ENCODE results near the gene MTHFD2L.
"Not testable (repeated sequence)": the region's sequence is repeated elsewhere in the genome, so short reads cannot be mapped to it uniquely, and the experiment has no call there.

MTHFD2L gene

GRCh38 chr4:74334636-74335035 lies 176.7 kb downstream of the MTHFD2L start:
- DNase-seq (ENCODE audit: low read depth, low spot score), result no peak

- DNase-seq (ENCODE audit: low read depth, low spot score), result no peak
Observed at GRCh38 chr4:74335341-74336021, 177.6 kb downstream of the MTHFD2L start.

- DNase-seq (ENCODE audit: low read depth, low spot score), result no peak
Observed at GRCh38 chr4:74338792-74339333, 180.9 kb downstream of the MTHFD2L start.

GRCh38 chr4:74339501-74339900 lies 181.6 kb downstream of the MTHFD2L start:
- no peak for DNase-seq (ENCODE audit: low read depth, low spot score)

GRCh38 chr4:74340421-74340820 lies 182.5 kb downstream of the MTHFD2L start:
- DNase-seq (ENCODE audit: low read depth, low spot score), result not testable (repeated sequence)

- no peak for DNase-seq (ENCODE audit: low read depth, low spot score)
Observed at GRCh38 chr4:74344031-74344430, 186.1 kb downstream of the MTHFD2L start.
